Measurements from ENCODE around the gene ABCD1. TPM values are rescaled to one million over a fixed set of nuclear protein-coding genes. Genes with fewer than 3 reads are reported as not detected.

Gene ABCD1
- total and polyA plus RNA-seq, 10 of the 15 experiments (the other 5 are each of a cell fraction or from before 2014, with no cell fraction given): 0.13 to 6.5 (median 1.4) TPM

DNA sequence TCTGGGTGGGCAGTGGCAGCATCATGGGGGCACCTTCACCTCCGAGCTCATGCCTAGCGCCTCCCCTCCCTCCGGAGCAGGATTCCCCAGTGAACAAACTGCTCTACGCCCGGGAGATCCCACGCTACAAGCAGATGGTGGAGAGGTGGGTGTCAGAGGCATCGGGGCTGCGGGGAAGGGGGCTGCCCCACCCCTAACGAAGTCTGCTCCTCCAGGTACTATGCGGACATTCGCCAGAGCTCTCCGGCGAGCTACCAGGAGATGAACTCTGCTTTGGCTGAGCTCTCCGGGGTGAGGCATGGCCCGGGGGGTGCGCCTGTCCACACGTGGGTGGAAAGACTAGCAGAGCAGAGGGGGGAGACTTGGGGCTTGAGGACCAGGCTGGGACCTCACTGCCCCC, 53.5 kb downstream of the ABCD1 start:
- ChIA-PET POLR2A (no interaction called here), RAD21 (ENCODE audit: unreplicated experiment) (no interaction called here), SMC1A (ENCODE audit: uncharacterized antibody, unreplicated experiment) (no interaction called here), CTCF (interaction anchor here (2.5 kb wide), 1 partner anchor 169 kb away, joined by 7 read pairs; no protein-coding TSS in a partner anchor)
- BruUV-seq (replicated peaks): no TSS peak
- FAIRE-seq (no peak), DNase-seq (ENCODE audit: low read depth, low spot score) (no peak), ATAC-seq (no peak)
- H2AFZ ChIP-seq (ENCODE audit: control insufficient read depth, low read depth, low read length): no peak overlapping the region
- no peaks in the 10 kb centered on the region for H4K20me1 ChIP-seq (ENCODE audit: control insufficient read depth, insufficient read depth)
- H3K9ac ChIP-seq (ENCODE audit: control insufficient read depth, insufficient read depth, low read length): no peak overlapping the region
- H3K36me3 ChIP-seq (ENCODE audit: control insufficient read depth in 2 of 2, insufficient read depth in 2 of 2, low read length in 1 of 2): no peaks in the 10 kb centered on the region
- intact Hi-C loops (cut with micrococcal nuclease; ENCODE audit: unreplicated experiment) (no loop called here), in situ Hi-C loops (cut with MboI) (no loop called here)
- no peaks in the 10 kb centered on the region for H3K27me3 ChIP-seq (replicated peaks in 1 of 2; ENCODE audit: control insufficient read depth in 2 of 2, insufficient read depth in 2 of 2, low read length in 1 of 2)
- H3K4me3 ChIP-seq: no peak overlapping the region
- H3K79me2 ChIP-seq (ENCODE audit: control insufficient read depth, insufficient read depth, low read length): no peaks in the 10 kb centered on the region
- TF ChIP-seq JUNB (IDR thresholded peaks at IDR 0.05): no peak
- TF ChIP-seq, protein P1, sequence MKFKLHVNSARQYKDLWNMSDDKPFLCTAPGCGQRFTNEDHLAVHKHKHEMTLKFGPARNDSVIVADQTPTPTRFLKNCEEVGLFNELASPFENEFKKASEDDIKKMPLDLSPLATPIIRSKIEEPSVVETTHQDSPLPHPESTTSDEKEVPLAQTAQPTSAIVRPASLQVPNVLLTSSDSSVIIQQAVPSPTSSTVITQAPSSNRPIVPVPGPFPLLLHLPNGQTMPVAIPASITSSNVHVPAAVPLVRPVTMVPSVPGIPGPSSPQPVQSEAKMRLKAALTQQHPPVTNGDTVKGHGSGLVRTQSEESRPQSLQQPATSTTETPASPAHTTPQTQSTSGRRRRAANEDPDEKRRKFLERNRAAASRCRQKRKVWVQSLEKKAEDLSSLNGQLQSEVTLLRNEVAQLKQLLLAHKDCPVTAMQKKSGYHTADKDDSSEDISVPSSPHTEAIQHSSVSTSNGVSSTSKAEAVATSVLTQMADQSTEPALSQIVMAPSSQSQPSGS (IDR thresholded peaks at IDR 0.05; ENCODE audit: low read length): no peak
- H3K4me1 ChIP-seq (ENCODE audit: control insufficient read depth, insufficient read depth, low read length): no peaks in the 10 kb centered on the region
- 70% methylated on average over 17 of the region's 17 CpGs for WGBS (ENCODE audit: insufficient coverage, insufficient replicate concordance, low lambda C conversion rate, missing lambda C conversion rate)
- H3K9me3 ChIP-seq (replicated peaks; ENCODE audit: control insufficient read depth, insufficient read depth, low read length): no peaks in the 10 kb centered on the region; the same call in 2 of the 3 replicates
- no peak overlapping the region for H3K27ac ChIP-seq (ENCODE audit: control insufficient read depth, insufficient read depth)
- no peak overlapping the region for H3K4me2 ChIP-seq (ENCODE audit: control insufficient read depth, insufficient read depth)

DNA sequence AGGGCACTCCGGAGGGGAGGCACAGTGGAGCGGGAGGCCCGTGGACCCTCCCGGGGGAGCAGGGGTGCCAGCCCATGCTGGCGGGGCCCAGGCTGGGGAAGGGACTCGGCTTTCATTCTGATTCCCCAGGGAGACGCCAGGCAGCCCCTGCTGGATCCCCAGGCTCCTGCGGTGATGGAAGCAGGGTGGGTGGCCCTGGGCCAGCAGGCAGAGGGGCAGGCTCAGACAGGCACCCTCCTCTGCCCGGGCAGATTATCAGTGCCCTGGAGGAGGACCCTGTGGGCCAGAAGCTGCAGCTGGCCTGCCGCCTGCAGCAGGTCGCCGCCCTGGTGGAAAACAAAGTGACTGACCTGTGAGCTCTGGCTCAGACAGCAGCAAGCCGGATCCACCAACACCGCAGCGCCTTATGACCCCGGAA, 54.0 kb downstream of the ABCD1 start:
- H3K36me3 ChIP-seq (ENCODE audit: control insufficient read depth in 2 of 2, insufficient read depth in 2 of 2, low read length in 1 of 2): no peaks in the 10 kb centered on the region
- H3K27me3 ChIP-seq (replicated peaks in 1 of 2; ENCODE audit: control insufficient read depth in 2 of 2, insufficient read depth in 2 of 2, low read length in 1 of 2): no peaks in the 10 kb centered on the region
- H3K4me1 ChIP-seq (ENCODE audit: control insufficient read depth, insufficient read depth, low read length): no peaks in the 10 kb centered on the region
- H3K9me3 ChIP-seq (replicated peaks; ENCODE audit: control insufficient read depth, insufficient read depth, low read length): no peaks in the 10 kb centered on the region; the same call in 2 of the 3 replicates
- H3K4me2 ChIP-seq (ENCODE audit: control insufficient read depth, insufficient read depth): no peak overlapping the region
- BruUV-seq (replicated peaks): no TSS peak
- no peak for FAIRE-seq
- no peaks in the 10 kb centered on the region for H3K79me2 ChIP-seq (ENCODE audit: control insufficient read depth, insufficient read depth, low read length)
- no peak for DNase-seq (ENCODE audit: low read depth, low spot score)
- POLR2A ChIA-PET: no interaction called here
- RAD21 ChIA-PET (ENCODE audit: unreplicated experiment): no interaction called here
- no peak overlapping the region for H3K9ac ChIP-seq (ENCODE audit: control insufficient read depth, insufficient read depth, low read length)
- no peak overlapping the region for H2AFZ ChIP-seq (ENCODE audit: control insufficient read depth, low read depth, low read length)
- SMC1A ChIA-PET (ENCODE audit: uncharacterized antibody, unreplicated experiment): no interaction called here
- CTCF ChIA-PET: interaction anchor here (2.5 kb wide), 1 partner anchor 168 kb away, joined by 7 read pairs; no protein-coding TSS in a partner anchor
- in situ Hi-C loops (cut with MboI): no loop called here
- no peak overlapping the region for H3K27ac ChIP-seq (ENCODE audit: control insufficient read depth, insufficient read depth)
- WGBS (ENCODE audit: insufficient coverage, insufficient replicate concordance, low lambda C conversion rate, missing lambda C conversion rate): 66% methylated on average over 16 of the region's 16 CpGs
- H3K4me3 ChIP-seq: no peak overlapping the region
- no peaks in the 10 kb centered on the region for H4K20me1 ChIP-seq (ENCODE audit: control insufficient read depth, insufficient read depth)
- intact Hi-C loops (cut with micrococcal nuclease; ENCODE audit: unreplicated experiment): no loop called here
- 0 out of 3 replicates have a peak, but pooled peaks have one; percentile 13 for ATAC-seq
- TF ChIP-seq BCL3 (IDR thresholded peaks at IDR 0.05; ENCODE audit: borderline replicate concordance, insufficient read depth, low read depth, low read length, poor library complexity, severe bottlenecking) (no peak), CBX5 (IDR thresholded peaks at IDR 0.05; ENCODE audit: low read depth) (no peak), HDAC6 (IDR thresholded peaks at IDR 0.05; ENCODE audit: unreplicated experiment) (no peak), SMAD5 (IDR thresholded peaks at IDR 0.05; ENCODE audit: low read depth) (no peak), ZNF687 (IDR thresholded peaks at IDR 0.05) (no peak), POLR2AphosphoS5 (IDR thresholded peaks at IDR 0.05; ENCODE audit: low read length) (no peak), ESRRA (IDR thresholded peaks at IDR 0.05; ENCODE audit: low read length) (no peak), RAD21 (IDR thresholded peaks at IDR 0.05; ENCODE audit: insufficient read depth, low read depth, low read length) (no peak), MYB (IDR thresholded peaks at IDR 0.05; ENCODE audit: borderline replicate concordance, low read depth, low read length) (no peak)
